Hematopoietic multipotent progenitor cell treated with erythropoietin and hydrocortisone succinate and interleukin-3 and kit ligand, for 8 days (in vitro differentiated cells): Measurements from ENCODE around the gene CCDC177.

Experiments
- DNase-seq: peaks from one replicate; pipeline ENCODE4 v3.0.0-alpha.2; 2015

Gene CCDC177

DNA sequence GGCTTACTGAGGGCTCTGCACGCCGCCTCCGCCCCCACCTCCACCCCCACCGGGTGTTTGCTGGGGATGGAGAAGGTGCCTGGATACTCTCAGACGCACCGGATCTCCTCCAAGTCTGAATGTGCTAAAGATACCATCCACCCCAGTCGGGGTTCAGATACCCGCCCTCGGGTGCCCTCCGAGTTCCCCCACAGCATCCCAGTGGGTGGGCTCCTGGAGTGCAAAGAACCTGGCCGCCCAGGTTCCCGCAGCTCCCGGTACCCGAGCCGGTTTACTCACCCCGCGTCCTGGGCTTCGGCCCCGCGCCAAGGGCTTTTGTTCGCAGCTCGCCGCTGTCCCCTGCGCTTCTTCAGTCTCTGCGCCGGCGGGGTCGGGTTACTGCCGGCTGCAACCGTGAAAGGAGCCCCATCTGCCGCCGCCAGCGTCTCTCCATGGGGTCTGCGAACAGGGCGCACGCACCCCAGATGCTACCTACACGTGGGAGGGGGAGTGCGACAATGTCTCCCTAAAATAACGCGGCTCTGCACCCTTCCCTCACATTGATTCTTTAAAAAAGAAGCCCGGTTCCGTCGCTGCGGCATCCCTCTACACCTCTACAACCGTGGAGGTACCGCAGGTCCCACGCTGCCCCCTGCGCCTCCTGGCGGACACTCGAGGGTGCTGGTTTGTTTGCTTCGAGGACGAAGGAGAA, at the start of gene CCDC177:
TSS of gene CCDC177 (minus strand) at position 609 of the 691 bp plus-strand sequence. CDS start 1,249 bp downstream, outside the sequence.
- DNase-seq = peak; percentile 60

GRCh38 chr14:69624136-69624535, 49.5 kb upstream of the CCDC177 start:
- DNase-seq = peak; percentile 43

- no peak for DNase-seq
Observed at GRCh38 chr14:69620981-69621380, 46.3 kb upstream of the CCDC177 start.

- no peak for DNase-seq
Observed at GRCh38 chr14:69620211-69620611, 45.5 kb upstream of the CCDC177 start.

GRCh38 chr14:69619012-69619411, 44.3 kb upstream of the CCDC177 start:
- DNase-seq = no peak

DNA sequence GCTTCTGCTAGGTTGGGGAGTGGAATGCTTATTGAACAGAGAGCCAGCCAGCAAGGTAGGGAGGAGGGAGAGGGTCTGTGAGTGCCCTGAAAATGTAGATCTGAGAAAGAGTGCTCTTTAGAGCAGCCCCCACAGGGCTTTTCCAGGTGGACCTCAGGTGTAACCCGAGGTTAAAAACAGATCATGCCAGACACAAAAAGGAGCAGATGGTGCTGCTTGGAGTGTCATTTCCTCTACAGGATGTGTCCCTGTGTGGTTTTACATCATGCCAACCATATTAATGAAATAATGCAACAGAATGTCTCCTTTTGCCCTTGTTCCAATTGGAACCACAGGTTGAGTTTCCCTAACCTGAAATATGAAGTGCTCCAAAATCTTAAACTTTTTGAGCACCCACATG, 43.1 kb upstream of the CCDC177 start:
- DNase-seq = no peak

GRCh38 chr14:69616408-69616773, 41.7 kb upstream of the CCDC177 start:
- no peak for DNase-seq

DNA sequence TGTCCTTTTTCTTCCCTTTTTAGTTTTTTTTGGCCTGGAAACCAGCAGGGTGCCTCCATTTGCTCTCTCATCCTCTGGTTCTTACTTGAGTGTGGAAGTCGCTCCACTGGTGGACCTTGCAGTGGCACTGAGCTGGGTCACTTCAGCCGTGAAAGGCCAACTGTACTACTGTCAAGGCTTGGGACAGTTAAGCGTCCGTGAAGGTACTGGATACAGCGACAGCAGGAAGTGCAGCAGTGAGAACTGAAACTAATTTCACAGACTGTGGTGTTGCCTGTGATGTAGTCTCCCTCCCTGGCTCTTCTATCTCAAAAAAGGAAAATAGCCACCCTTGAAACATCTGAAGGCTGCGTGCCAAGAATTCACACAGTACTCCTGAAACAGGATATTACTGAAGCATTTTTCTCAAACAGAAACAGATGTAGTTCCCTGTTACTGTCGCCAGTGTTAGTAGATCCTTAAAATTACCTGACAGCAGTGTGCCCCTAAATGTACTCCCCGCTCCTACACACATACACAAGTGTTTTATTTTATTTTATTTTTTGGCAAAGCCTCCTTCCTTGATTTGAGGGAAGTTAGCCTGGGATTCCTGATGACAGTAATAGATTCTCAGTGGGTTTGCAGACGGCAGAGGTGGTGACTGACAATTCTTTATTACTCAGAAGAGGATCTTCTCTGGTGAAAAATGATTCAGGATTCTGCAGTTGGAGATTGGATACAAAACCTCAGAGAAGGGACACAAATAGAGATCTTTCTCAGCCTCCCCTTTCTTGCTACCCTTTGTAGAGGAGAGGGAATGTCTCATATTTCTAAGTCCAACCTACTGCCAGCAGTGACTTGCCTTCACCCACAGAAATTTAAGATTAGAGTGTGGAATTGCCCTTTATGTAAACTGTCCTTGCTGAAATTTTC, 41.1 kb upstream of the CCDC177 start:
- peak; percentile 77 for DNase-seq

GRCh38 chr14:69615121-69615495, 40.4 kb upstream of the CCDC177 start:
- DNase-seq = peak; percentile 40

DNA sequence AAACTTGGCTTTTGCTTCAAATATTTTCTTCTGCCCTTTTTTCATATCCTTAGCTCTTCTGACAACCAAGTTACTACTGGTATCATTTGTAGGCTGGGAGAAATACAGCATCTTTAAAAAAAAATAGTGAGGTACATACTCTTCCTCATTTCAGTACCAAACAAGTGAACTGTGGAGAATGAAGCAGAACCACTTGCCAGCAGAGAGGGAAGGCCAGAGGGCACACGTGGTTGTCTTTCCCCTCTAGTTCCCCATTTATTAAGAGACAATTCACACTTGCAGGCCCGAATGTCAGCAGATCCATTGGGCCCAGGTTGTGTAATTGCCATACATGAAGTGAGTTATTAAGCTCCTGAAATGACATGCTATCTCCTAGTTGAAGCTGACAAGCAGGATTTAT, 39.9 kb upstream of the CCDC177 start:
- peak; percentile 41 for DNase-seq

- no peak for DNase-seq
Observed at GRCh38 chr14:69613312-69614073, 38.8 kb upstream of the CCDC177 start.

DNA sequence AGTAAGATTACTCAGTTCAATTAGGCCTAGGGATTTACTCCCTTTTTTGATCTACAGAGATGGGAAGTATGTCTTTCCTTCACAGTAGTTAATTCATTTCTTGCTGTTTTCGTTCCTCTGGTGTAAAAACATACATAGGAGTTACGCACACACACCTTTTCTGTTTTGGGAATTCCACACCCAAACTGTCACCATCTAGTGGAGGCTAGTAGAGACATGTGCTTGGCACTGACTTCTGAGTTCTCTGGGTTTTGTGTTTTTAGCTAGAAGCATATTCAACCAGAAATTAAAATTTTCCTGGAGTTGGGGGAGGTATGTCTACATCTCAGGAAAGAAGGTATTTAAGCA, 38.1 kb upstream of the CCDC177 start:
- DNase-seq = peak; percentile 59

DNA sequence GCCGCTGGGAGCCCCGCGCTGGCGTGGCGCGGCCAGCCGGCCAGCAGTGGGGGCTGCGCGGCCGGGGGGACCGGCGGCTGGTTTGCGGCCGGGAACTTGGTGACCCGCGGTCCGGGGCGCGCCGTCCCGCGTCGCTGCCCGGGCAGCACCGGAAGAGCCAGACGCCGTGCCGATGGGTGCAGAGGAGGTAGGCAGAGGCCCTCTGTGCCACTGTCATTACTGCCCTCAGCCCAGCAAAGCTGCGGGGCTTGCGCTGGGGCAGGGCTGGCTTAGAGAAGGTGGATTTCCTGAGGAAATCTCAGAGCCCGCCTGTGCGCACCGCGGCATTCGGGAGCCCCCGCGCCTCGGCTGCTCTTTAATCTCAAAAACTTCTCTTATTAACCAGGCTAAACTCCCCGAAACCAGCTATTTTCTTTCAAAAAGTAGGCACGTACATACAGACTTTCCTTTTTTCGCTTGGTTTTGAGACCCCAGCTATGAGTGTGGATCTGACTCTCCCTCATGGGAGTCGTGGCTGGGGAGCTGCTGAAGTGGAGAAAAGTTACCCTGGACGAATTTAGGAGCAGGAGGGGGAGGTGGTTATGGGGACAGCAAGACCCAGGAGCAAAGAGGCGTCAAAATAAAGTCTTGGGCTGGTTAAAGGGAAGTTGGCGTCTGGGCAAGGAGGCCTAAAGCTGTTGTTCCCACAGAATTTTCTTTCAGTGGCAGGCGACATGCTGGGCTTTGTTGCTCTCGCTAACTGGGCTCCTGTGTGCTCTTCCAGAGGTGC, 37.5 kb upstream of the CCDC177 start:
- DNase-seq = peak; percentile 40

DNA sequence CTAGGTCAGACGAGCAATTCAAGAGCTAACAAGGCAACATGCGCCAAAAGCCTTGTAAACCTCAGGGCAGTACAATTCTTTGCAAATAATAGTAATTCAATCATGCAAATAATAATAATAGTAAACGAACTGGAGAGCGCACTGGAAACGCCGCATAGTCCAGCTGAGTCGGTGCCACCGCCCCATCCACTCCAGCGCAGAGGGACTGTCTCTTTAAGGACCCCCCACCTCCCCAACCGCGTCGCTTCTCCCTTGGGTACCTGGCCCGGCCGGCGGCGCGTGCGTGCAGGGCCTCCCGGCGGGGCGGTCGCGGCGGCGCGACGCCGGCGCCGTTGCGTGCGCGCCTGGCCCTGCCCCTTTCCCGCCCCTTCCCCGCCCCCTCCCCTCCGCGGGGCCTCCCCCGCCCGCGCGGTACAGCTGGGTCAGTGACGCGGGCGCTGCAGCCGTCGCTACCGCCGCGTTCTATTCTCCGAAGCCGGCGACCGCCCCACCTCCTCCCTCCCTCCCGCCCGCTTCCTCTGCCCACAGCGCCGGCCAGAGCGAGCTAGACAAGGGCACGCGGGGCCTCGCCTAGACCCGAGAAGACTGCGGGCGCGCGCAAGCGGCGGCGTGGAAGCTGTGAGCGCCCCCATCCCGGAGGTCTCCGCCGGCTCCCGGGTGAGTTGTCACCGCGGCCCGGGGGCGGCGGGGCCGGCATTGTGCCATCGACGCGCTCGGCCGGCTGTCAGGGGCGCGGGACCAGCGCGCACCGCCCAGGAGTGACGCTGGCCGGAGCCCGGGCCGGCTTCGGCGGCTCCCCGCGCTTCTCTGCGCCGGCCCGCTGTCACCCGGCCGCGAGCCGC, 36.7 kb upstream of the CCDC177 start, which contains the start of gene SUSD6:
TSS of gene SUSD6 (plus strand) at position 425 of the 842 bp plus-strand sequence. CDS start 46,997 bp downstream, outside the sequence.
- peak; percentile 90 for DNase-seq

GRCh38 chr14:69610874-69611171, 36.2 kb upstream of the CCDC177 start:
- DNase-seq = no peak

GRCh38 chr14:69610020-69610873, 35.6 kb upstream of the CCDC177 start:
- DNase-seq = no peak

DNA sequence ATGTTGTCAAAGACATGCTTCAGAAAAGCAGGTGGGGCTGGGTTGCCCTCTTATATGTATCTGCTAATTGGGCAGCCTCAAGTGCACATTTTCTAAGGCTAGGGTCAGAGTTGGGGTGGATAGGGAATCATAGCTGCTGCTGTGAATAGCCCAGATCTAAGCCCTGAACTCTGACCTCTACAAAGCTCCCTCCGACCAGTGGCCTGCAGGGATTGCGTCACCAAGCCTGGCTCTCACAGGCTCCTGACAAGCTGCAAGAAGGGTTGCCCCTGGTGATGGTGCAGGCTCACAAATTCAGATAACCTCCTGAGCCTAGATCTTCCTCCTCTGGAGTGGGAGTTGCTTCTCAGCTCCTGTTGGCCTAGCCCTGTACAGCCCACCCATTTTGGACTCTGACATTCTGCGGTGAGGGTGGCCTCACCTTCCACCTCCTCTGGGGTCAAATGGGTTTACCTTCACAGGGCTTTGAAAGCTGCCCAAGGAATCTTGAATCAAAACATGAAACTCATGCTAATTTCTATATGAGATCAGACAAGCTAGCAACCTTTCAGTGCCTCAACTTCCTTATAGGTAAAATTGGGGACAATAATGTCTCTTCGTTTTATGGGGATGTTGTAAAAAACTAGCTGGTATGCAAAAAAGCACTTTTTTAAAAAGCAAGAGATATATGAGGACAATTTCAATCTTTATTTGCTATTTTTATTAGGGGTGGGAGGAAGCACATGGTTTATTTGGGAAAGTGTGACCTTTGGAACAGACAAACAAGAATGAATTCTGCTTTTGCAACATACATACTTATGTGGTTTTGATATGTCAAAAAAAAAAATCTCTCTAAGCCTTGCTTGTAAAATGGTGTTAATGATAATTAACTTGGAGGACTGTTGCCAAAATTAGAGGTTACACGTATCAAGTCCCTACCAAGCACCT, 31.9 kb upstream of the CCDC177 start:
- no peak for DNase-seq

DNA sequence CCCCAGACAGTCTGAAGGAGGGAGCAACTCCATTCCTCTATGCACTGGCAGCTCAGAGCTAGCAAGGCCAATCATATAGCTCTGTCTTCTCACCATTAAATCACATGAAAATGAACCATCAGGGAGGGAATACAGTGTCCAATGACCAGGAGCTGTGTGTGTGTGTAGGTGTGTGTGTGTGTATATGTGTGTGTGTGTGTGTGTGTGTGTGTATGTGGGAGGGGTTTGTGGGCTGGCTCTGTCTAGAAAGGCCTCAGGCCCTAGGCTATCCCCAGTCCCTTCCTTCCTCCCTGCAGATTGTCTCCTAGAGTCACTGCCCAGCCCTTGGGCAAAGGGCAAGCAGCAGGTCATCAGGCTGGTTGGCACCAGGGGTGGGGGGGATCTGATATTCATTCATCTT, 31.1 kb upstream of the CCDC177 start:
- DNase-seq = no peak

- no peak for DNase-seq
Observed at GRCh38 chr14:69600304-69600891, 25.7 kb upstream of the CCDC177 start.
